SK-N-MC (cell line): ENCODE results near the gene CTNNA2.

ENCODE experiments used
- EZH2 ChIP-seq: fragments of 200-600 bp; sonication (generic); IDR thresholded peaks from one replicate; pipeline ENCODE4 v1.6.1; 2017; ENCODE audit warnings: antibody characterized with exemption
- POLR2AphosphoS5 ChIP-seq: IDR thresholded peaks from 2 replicates; pipeline ENCODE4 v1.6.1; 2012; ENCODE audit warnings: mild to moderate bottlenecking, low read depth, low read length, borderline replicate concordance

- TF ChIP-seq POLR2AphosphoS5: no peak
- TF ChIP-seq EZH2: no peak
Observed at GRCh38 chr2:80205498-80205897, 692.6 kb downstream of the CTNNA2 start.
